HEK293 (cell line): ENCODE data around the gene PSMG1.

Source experiments
- CTCF ChIP-seq: fragments of 450-650 bp; formaldehyde crosslinking; IDR thresholded peaks from 2 replicates; pipeline ENCODE4 v1.5.1; 2016; ENCODE audit warnings: missing biosample characterization, missing genetic modification characterization
- REST ChIP-seq: fragments of 450-650 bp; formaldehyde crosslinking; IDR thresholded peaks from 2 replicates; pipeline ENCODE4 v1.5.1; 2016; ENCODE audit warnings: missing biosample characterization, missing genetic modification characterization
- SETDB1 ChIP-seq: IDR thresholded peaks from one replicate; pipeline ENCODE4 v1.6.1; 2017; ENCODE audit warnings: mild to moderate bottlenecking, low read length, moderate library complexity, mixed read lengths; ENCODE audit not compliant: insufficient read length
- YY1 ChIP-seq: fragments of 450-650 bp; formaldehyde crosslinking; IDR thresholded peaks from 2 replicates; pipeline ENCODE4 v1.5.1; 2018; ENCODE audit warnings: missing biosample characterization, missing genetic modification characterization
- ZNF19 ChIP-seq: fragments of 450-650 bp; formaldehyde crosslinking; IDR thresholded peaks from 2 replicates; pipeline ENCODE4; 2016; ENCODE audit warnings: missing biosample characterization, missing genetic modification characterization, low read depth
- ZNF561 ChIP-seq: fragments of 450-650 bp; IDR thresholded peaks from 2 replicates; pipeline ENCODE4 v1.5.1; 2018; ENCODE audit warnings: missing biosample characterization, missing genetic modification characterization, borderline replicate concordance
- ZSCAN4 ChIP-seq: fragments of 450-650 bp; formaldehyde crosslinking; IDR thresholded peaks from 2 replicates; pipeline ENCODE4 v1.5.1; 2017; ENCODE audit warnings: missing biosample characterization, missing genetic modification characterization

- no peak for TF ChIP-seq CTCF
- TF ChIP-seq YY1 (tag by site-specific recombination): no peak
- TF ChIP-seq ZNF561 (tag by site-specific recombination): no peak
- TF ChIP-seq REST (tag by site-specific recombination): no peak
- no peak for TF ChIP-seq SETDB1
- TF ChIP-seq ZSCAN4 (tag by site-specific recombination): no peak
- no peak for TF ChIP-seq ZNF19 (tag by site-specific recombination)
These were observed 51.0 kb downstream of the PSMG1 start for GRCh38 chr21:39132248-39132647.
